GM21360 (cell line): ENCODE data around the gene NGRN.

ENCODE experiments used
- ATAC-seq: cut with Tn5 transposase; IDR thresholded peaks from one replicate; pipeline ENCODE4 v1.9.1; 2021; ENCODE audit warnings: mild to moderate bottlenecking, moderate library complexity; ENCODE audit not compliant: unreplicated experiment

The NGRN gene

DNA sequence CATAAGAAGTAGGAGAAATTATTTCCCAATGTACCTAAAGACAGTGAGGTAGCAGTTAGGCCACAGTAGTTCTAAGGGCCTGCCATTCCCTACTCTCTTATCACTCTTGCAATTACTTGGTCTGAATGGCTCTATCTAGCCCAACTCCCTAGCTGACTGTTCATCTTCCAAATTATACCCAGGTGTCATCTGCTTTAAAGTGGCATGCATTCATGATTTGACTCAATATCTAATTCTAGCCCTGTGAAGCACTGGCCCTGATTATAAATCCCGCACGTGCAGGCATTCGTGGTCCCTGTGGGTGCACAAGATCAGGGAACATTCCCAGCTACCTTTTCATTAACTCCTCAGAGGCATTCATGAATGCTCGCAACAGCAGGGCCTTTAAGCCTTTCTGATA is 43.5 kb downstream of the NGRN start:
- no peak for ATAC-seq

DNA sequence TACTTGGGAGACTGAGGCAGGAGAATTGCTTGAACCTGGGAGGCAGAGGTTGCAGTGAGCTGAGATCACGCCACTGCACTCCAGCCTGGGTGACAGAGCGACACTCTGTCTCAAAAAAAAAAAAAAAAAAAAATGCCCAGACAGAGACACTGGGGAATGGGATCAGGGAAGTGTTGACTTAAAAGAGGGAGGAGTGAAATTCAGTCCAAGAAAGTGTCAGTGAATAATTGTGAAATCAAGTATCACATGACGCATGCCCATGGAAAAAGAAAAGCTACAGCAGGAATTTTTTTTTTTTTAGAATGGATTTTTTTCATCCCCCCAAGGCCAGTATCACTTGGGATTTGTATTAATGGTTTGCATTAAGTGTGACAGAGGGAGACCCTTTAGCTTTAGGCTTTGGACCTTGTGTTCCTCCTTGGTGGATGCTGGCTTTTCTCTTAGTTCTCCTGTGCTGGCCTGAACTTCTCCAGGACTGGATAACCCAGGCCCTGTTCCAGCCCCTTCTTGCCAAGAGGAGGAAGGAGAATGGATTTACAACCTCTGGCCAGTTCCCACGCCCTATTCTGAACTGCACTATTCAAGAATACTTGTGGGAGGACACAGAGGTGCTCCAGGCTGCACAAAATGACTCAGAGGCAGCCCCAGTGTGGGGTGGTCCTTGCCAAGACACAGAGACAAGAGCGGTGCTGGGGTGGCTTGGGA is 50.0 kb downstream of the NGRN start:
- ATAC-seq, result no peak

DNA sequence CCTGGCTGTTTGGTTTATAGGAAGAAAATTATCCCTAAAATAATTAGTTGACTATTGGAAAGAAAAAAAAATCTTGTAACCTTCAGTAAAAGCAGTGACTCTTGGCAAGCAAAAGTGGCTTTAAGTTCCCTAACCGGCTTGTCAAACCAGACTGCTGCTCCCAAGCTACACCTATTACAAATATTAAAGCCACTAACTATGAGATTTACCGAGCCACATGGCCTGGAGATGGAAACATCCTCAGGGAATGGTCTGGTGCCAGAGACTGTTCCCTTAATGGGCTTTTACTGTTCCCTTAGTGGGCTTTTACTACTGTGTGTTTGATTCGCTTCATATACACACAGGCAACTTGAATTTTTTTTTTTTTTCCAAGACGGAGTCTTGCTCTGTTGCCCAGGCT is 50.7 kb downstream of the NGRN start:
- ATAC-seq, result no peak

DNA sequence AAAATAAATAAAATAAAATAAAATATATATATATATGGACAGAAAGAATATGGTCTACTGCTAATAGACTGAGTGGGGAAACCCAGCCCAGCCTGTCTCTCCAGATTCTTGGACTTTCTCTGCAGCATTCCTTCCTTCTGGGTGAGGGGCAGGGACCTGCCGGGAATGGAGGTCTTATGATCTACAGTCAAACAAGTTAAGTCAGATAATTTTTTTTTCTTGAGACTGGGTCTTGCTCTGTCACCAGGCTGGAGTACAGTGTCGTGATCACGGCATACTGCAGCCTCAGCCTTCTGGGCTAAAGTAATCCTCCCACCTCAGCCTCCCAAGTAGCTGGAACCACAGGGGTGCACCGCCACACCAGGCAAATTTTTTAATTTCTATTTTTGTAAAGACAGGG is 53.1 kb downstream of the NGRN start:
- no peak for ATAC-seq

DNA sequence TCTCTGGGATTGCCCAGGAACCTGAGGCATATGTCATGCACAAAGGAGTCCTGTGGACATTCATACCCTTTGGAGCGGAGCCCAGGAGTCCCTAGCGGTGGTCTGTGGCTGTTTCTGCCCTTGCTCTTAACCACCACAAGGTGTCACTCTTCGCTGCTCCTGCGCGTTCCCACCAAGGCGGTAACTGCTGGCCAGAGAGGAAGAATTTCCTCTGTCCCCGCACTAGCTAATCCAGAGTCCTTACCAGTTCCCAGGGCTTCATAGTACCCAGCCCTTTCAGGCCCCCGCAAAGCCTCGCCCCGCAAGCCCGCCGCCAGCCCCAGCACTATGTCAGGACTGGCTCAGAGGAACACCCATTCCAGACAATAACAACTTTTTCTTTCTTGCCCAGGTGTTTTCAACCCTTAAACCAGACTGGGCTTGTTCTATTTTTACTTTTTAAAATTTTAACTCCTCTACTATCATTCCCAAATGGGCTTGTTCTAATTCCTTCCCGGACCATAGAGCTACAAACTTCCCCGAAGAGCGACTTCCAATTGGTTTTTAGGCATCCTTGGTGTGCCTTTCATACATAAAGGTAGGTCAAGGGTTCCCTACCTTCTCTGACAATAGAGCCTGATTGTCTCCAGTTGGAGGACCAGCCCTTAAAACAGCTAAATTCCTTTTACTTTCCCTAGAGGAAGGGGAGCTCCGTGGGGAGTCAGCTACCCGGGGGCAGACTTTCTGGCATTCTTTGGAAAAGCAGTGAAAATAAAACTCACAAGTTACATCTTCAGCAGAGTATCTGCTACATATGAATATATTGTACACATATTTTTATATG is 54.8 kb downstream of the NGRN start:
- peak; percentile 80 for ATAC-seq

DNA sequence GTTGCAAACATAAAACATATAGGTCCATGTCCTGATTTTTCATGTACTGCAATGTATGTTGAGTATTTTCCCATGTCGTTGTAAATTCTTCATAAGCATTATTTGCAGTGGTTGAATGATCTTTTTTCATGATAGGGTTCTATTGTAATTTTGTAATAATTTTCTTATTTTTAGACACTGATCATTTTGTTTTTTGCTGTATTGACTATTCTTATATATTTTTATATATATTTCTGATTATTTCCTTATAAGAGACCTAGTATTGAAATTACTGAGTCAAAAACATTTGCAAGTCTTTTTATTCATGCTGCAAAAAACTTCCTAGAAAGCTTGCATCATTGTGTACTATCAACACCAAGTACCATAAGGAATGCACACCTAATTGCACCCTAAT is 55.4 kb downstream of the NGRN start:
- no peak for ATAC-seq
